Measurements from ENCODE around the gene RTN1. TPM values are rescaled to one million over a fixed set of nuclear protein-coding genes. Genes with fewer than 3 reads are reported as not detected.

The RTN1 gene
- total and polyA plus RNA-seq, 2 donors (not counting 1 experiment from before 2014, with no cell fraction given), result 0.34 TPM; not detected in 1

GRCh38 chr14:59832653-59833294 lies 37.8 kb downstream of the RTN1 start:
- ATAC-seq (ENCODE audit: low read depth) (no peak), DNase-seq (no peak)
- Histone ChIP-seq H3K4me2 (replicated peaks; ENCODE audit: low read depth, low read length, poor library complexity, severe bottlenecking) (no peak overlapping the region), H3K36me3 (replicated peaks in 1 of 2; ENCODE audit: control extremely low read depth in 1 of 2, control insufficient read depth in 1 of 2, extremely low read depth in 1 of 2, insufficient read depth in 2 of 2, low read length in 1 of 2) (no peaks in the 10 kb centered on the region), H3K4me3 (ENCODE audit: control extremely low read depth in 1 of 5, extremely low read depth in 1 of 5, insufficient read depth in 1 of 5, low read depth in 2 of 5, low read length in 4 of 5) (no peak overlapping the region), H3K4me1 (ENCODE audit: control insufficient read depth in 2 of 2, insufficient read depth in 2 of 2, low read length in 2 of 2) (no peaks in the 10 kb centered on the region), H3K27me3 (replicated peaks in 1 of 4; ENCODE audit: control extremely low read depth in 1 of 4, control insufficient read depth in 3 of 4, insufficient read depth in 4 of 4, low read length in 3 of 4) (peaks cover 0 to 4% (median 0%) of the 10 kb centered on the region in 4 experiments), H3K27ac (ENCODE audit: low read length in 2 of 2) (no peak overlapping the region), H3K9ac (ENCODE audit: low read length) (no peak overlapping the region), H3K9me3 (ENCODE audit: control extremely low read depth in 1 of 3, control insufficient read depth in 2 of 3, insufficient read depth in 1 of 3, low read length in 2 of 3) (no peaks in the 10 kb centered on the region), H4K20me1 (ENCODE audit: control insufficient read depth, insufficient read depth, low read length, poor library complexity, severe bottlenecking) (no peaks in the 10 kb centered on the region), H2AFZ (ENCODE audit: insufficient read depth, low read depth, low read length, poor library complexity, severe bottlenecking) (no peak overlapping the region), H3K79me2 (ENCODE audit: control insufficient read depth, insufficient read depth, low read length) (no peaks in the 10 kb centered on the region)
- no CpG with 5 or more reads among the region's 2 CpGs for WGBS (ENCODE audit: insufficient coverage)
- Mint-ChIP-seq H3K27ac (no peak overlapping the region), H3K4me1 (no peaks in the 10 kb centered on the region), H3K9me3 (ENCODE audit: insufficient read depth) (no peaks in the 10 kb centered on the region), H3K4me3 (no peak overlapping the region), H3K27me3 (peaks cover 13% of the 10 kb centered on the region)
- intact Hi-C loops (cut with micrococcal nuclease), result no loop called here
- POLR2A ChIA-PET, result no interaction called here
- CTCF ChIA-PET, result no interaction called here
- TF ChIP-seq, protein P1, sequence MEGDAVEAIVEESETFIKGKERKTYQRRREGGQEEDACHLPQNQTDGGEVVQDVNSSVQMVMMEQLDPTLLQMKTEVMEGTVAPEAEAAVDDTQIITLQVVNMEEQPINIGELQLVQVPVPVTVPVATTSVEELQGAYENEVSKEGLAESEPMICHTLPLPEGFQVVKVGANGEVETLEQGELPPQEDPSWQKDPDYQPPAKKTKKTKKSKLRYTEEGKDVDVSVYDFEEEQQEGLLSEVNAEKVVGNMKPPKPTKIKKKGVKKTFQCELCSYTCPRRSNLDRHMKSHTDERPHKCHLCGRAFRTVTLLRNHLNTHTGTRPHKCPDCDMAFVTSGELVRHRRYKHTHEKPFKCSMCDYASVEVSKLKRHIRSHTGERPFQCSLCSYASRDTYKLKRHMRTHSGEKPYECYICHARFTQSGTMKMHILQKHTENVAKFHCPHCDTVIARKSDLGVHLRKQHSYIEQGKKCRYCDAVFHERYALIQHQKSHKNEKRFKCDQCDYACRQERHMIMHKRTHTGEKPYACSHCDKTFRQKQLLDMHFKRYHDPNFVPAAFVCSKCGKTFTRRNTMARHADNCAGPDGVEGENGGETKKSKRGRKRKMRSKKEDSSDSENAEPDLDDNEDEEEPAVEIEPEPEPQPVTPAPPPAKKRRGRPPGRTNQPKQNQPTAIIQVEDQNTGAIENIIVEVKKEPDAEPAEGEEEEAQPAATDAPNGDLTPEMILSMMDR (IDR thresholded peaks at IDR 0.05), result no peak
- TF ChIP-seq EZH2 (IDR thresholded peaks at IDR 0.05; ENCODE audit: borderline replicate concordance, insufficient read depth, low read depth, low read length, poor library complexity, severe bottlenecking), result no peak

GRCh38 chr14:59831121-59831730 lies 39.4 kb downstream of the RTN1 start:
- no peak overlapping the region for H2AFZ ChIP-seq (ENCODE audit: insufficient read depth, low read depth, low read length, poor library complexity, severe bottlenecking)
- no peaks in the 10 kb centered on the region for H3K4me1 Mint-ChIP-seq
- TF ChIP-seq, protein P1 (IDR thresholded peaks at IDR 0.05), result no peak
- no peak for TF ChIP-seq EZH2 (IDR thresholded peaks at IDR 0.05; ENCODE audit: borderline replicate concordance, insufficient read depth, low read depth, low read length, poor library complexity, severe bottlenecking)
- H3K4me3 ChIP-seq (ENCODE audit: control extremely low read depth in 1 of 5, extremely low read depth in 1 of 5, insufficient read depth in 1 of 5, low read depth in 2 of 5, low read length in 4 of 5), result no peak overlapping the region
- H3K27me3 Mint-ChIP-seq, result peaks cover 19% of the 10 kb centered on the region
- H4K20me1 ChIP-seq (ENCODE audit: control insufficient read depth, insufficient read depth, low read length, poor library complexity, severe bottlenecking), result no peaks in the 10 kb centered on the region
- H3K27ac ChIP-seq (ENCODE audit: low read length in 2 of 2), result no peak overlapping the region
- H3K27ac Mint-ChIP-seq, result no peak overlapping the region
- no peaks in the 10 kb centered on the region for H3K4me1 ChIP-seq (ENCODE audit: control insufficient read depth in 2 of 2, insufficient read depth in 2 of 2, low read length in 2 of 2)
- ChIA-PET POLR2A (no interaction called here), CTCF (no interaction called here)
- DNase-seq, result no peak
- no peaks in the 10 kb centered on the region for H3K9me3 Mint-ChIP-seq (ENCODE audit: insufficient read depth)
- no peaks in the 10 kb centered on the region for H3K36me3 ChIP-seq (replicated peaks in 1 of 2; ENCODE audit: control extremely low read depth in 1 of 2, control insufficient read depth in 1 of 2, extremely low read depth in 1 of 2, insufficient read depth in 2 of 2, low read length in 1 of 2)
- H3K79me2 ChIP-seq (ENCODE audit: control insufficient read depth, insufficient read depth, low read length), result no peaks in the 10 kb centered on the region
- no peaks in the 10 kb centered on the region for H3K9me3 ChIP-seq (ENCODE audit: control extremely low read depth in 1 of 3, control insufficient read depth in 2 of 3, insufficient read depth in 1 of 3, low read length in 2 of 3)
- H3K4me2 ChIP-seq (replicated peaks; ENCODE audit: low read depth, low read length, poor library complexity, severe bottlenecking), result no peak overlapping the region
- 71% methylated on average over 1 of the region's 2 CpGs for WGBS (ENCODE audit: insufficient coverage)
- H3K27me3 ChIP-seq (replicated peaks in 1 of 4; ENCODE audit: control extremely low read depth in 1 of 4, control insufficient read depth in 3 of 4, insufficient read depth in 4 of 4, low read length in 3 of 4), result peaks cover 0 to 4% (median 0%) of the 10 kb centered on the region in 4 experiments
- ATAC-seq (ENCODE audit: low read depth), result no peak
- no peak overlapping the region for H3K9ac ChIP-seq (ENCODE audit: low read length)
- H3K4me3 Mint-ChIP-seq, result no peak overlapping the region
- intact Hi-C loops (cut with micrococcal nuclease), result no loop called here
